HT1080 (cell line): ENCODE measurements around the gene RAB3C. TPM values are rescaled to one million over a fixed set of nuclear protein-coding genes. Genes with fewer than 3 reads are reported as not detected.
"Not testable (repeated sequence)": the region's sequence is repeated elsewhere in the genome, so short reads cannot be mapped to it uniquely, and the experiment has no call there.

Source experiments
- DNase-seq: peaks from one replicate; pipeline ENCODE4 v3.0.0-alpha.2; 2015; ENCODE audit warnings: low read depth
- polyA plus RNA-seq, 2 experiments: library from polyadenylated mRNA; depleted of rRNA; stranded (reverse); fragments of >200 nt; gene quantifications; 2 replicates each; pipeline ENCODE4 v1.2.3, GENCODE V29; 2015
- total RNA-seq: library from RNA; depleted of rRNA; stranded (reverse); fragments of >200 nt; shearing (Covaris generic); gene quantifications from 2 replicates; pipeline ENCODE4 v1.2.3, GENCODE V29; 2014; rRNA removed

RAB3C gene, protein sequence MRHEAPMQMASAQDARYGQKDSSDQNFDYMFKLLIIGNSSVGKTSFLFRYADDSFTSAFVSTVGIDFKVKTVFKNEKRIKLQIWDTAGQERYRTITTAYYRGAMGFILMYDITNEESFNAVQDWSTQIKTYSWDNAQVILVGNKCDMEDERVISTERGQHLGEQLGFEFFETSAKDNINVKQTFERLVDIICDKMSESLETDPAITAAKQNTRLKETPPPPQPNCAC
- not detected in 2 replicates for total RNA-seq
- not detected in 2 replicates for polyA plus RNA-seq (2015; cell fraction: cytosol; rRNA removed)
- polyA plus RNA-seq (2015; cell fraction: nucleus; rRNA removed), result not detected in 2 replicates

GRCh38 chr5:58582803-58583491 is at the start of gene RAB3C:
TSS of gene RAB3C (plus strand) at chr5:58583075. CDS start at chr5:58583209, 134 bp downstream.
- DNase-seq, result peak; percentile 90

GRCh38 chr5:58541935-58542334 is 40.9 kb upstream of the RAB3C start:
- DNase-seq, result not testable (repeated sequence)

- DNase-seq, result no peak
Measured at GRCh38 chr5:58542709-58543108, 40.2 kb upstream of the RAB3C start.

- DNase-seq, result peak; percentile 38
Measured at GRCh38 chr5:58543723-58544122, 39.2 kb upstream of the RAB3C start.

- DNase-seq, result no peak
Measured at GRCh38 chr5:58544195-58544594, 38.7 kb upstream of the RAB3C start.

GRCh38 chr5:58544926-58545325 is 37.9 kb upstream of the RAB3C start:
- DNase-seq, result no peak

DNA sequence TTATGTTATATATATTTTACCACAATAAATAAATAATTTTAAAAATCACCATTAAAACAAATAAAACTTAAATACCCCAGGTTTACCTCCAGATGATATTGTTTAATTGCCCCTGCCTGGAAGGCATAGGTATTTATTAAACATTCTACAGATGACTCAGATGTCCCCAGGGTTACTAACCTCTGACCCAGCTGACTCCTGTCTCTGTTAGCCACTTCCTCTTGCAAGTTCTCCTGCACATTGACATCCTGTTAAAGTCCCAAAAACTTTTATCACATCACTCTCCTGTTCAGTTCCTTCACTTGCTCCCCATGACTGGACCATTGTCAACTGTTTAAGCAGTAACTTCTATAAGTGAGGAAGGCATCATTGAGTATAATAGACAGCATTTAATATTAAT is 37.0 kb upstream of the RAB3C start:
- DNase-seq, result no peak

GRCh38 chr5:58548068-58548467 is 34.8 kb upstream of the RAB3C start:
- DNase-seq, result no peak

DNA sequence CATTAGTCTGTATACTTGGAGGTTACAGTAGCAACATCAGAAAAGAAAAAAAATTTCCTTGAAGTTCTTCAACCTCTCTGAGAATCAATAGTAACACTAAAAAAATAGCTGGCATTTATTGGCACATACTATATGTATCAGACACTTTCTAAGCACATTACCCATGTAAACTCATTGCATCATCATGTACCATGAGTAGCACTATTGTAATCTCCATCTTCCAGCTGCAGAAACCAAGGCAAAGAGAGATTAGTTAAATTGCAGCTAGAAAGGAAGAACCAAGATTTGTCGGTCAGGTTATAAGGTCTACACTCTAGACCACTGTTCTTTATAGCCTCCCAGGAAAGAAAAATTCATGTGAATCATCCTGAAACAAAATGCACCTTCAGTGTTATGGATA is 31.4 kb upstream of the RAB3C start:
- no peak for DNase-seq

DNA sequence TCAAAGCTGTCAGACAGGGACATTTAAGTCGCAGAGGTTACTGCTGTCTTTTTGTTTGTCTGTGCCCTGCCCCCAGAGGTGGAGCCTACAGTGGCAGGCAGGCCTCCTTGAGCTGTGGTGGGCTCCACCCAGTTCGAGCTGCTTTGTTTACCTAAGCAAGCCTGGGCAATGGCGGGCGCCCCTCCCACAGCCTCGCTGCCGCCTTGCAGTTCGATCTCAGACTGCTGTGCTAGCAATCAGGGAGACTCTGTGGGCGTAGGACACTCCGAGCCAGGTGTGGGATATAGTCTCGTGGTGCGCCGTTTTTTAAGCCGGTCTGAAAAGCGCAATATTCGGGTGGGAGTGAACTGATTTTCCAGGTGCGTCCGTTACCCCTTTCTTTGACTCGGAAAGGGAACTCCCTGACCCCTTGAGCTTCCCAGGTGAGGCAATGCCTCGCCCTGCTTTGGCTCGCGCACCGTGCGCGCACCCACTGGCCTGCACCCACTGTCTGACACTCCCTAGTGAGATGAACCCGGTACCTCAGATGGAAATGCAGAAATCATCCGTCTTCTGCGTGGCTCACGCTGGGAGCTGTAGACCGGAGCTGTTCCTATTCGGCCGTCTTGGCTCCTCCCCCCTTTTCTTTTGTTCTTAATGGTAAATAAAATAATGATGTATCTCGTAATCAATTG is 25.1 kb upstream of the RAB3C start:
- DNase-seq, result not testable (repeated sequence)

DNA sequence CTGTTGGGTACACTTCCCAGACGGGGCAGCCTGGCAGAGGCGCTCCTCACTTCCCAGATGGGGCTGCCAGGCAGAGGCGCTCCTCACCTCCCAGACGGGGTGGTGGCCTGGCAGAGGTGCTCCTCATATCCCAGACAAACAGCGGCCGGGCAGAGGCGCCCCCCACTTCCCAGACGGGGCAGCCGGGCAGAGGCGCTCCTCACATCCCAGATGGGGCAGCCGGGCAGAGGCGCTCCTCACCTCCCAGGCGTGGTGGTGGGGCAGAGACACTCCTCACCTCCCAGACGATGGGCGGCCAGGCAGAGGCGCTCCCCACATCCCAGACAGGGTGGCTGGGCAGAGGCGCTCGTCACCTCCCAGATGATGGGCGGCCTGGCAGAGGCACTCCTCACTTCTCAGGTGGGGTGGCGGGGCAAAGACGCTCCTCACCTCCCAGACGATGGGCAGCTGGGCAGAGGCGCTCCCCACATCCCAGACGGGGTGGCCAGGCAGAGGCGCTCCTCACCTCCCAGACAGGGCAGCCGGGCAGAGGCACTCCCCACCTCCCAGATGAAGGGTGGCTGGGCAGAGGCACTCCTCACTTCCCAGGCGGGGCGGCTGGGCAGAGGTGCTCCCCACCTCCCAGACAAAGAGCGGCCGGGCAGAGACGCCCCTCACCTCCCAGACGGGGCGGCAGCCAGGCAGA is 19.7 kb upstream of the RAB3C start:
- DNase-seq, result not testable (repeated sequence)

DNA sequence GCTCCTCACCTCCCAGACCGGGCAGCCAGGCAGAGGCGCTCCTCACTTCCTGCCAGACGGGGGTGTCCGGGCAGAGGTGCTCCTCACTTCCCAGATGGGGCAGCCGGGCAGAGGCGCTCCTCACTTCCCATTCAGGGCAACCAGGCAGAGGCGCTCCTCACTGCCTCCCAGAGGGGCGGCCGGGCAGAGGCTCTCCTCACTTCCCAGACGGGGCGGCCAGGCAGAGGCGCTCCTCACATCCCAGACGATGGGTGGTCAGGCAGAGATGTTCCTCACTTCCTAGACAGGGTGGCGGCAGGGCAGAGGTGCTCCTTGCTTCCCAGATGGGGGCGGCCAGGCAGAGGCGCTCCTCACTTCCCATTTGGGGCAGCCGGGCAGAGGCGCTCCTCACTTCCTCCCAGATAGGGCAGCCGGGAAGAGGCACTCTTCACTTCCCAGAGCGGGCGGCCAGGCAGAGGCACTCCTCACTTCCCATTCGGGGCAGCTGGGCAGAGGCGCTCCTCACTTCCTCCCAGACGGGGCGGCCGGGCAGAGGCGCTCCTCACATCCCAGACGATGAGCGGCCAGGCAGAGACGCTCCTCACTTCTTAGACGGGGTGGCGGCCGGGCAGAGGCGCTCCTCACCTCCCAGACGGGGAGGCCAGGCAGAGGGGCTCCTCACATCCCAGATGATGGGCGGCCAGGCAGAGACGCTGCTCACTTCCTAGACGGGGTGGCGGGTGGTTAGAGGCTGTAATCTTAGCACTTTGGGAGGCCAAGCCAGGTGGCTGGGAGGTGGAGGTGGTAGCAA is 18.6 kb upstream of the RAB3C start:
- DNase-seq, result not testable (repeated sequence)

DNA sequence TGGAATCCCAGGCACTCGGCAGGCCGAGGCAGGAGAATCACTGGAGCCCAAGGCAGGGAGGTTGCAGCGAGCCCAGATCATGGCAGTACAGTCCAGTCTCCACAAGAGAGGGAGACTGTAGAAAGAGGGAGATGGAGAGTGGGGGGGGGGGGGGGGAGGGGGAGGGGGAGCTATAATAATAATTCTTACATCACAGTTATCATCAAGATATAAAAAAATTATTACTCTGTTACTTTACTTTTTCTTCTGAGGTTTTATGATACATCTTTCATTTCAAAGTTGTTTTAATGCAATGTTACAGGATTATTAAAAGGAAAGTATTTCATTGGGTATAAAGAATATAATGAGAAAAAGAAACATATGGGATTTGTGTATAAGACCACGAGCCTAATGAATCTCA is 17.8 kb upstream of the RAB3C start:
- no peak for DNase-seq

DNA sequence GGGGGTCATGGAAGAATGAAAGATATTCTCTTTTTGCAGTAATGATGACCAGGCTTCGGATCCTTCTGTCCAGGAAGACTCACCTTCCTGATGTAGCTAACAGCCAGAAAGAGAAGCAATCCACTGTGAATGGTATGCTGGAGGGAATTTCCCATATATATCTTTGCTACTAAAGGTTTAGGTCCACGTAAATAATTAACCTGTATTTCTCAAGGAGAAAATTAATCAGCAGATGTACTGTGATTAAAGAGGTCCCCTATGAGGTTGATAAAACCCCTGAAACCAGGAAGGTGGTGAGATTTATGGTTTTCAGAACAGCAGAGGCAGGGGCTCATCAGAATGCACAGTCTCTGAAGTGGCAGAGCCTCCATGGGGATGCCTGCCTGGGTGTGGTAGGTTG is 11.4 kb upstream of the RAB3C start:
- DNase-seq, result no peak

GRCh38 chr5:58572973-58573372 is 9.9 kb upstream of the RAB3C start:
- DNase-seq, result not testable (repeated sequence)

DNA sequence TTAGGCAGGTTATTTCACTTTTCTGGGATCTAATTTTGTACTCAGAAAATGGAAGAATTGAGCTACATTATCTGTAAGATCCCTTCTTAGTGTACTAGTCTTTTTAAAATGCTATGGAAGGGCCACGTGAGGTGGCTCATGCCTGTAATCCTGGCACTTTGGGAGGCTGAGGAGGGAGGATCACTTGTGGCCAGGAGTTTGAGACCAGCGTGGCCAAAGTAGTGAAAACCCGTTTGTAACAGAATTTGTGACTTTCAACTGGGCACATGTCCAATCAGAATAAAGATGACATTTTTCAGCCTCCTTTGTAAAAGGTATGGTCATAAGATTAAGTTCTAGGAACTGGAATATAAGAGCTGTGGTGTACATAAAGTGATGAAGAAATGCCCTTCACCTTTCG is 3.1 kb upstream of the RAB3C start:
- DNase-seq, result no peak

GRCh38 chr5:58582019-58582802 is 664 bp upstream of the RAB3C start:
- no peak for DNase-seq

DNA sequence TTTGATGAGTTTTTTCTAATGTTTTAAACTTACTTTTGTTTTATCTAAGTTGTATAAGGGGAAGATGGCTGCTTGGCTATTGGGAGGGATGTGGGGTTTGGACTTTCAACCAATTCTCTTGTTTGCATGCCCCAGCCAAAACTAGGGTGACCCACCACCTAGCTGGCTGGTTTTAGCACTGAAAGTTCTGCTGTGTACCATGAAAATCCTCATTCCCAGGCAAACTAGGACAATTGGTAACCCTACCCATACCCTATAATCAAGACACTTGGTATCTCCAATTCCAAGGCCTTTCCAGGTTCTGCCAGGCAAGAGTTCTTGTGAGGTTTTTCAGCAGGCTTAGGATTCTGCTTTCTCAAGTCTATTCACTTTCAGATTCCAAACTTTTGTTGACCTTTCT is 13.1 kb downstream of the RAB3C start:
- DNase-seq, result no peak

DNA sequence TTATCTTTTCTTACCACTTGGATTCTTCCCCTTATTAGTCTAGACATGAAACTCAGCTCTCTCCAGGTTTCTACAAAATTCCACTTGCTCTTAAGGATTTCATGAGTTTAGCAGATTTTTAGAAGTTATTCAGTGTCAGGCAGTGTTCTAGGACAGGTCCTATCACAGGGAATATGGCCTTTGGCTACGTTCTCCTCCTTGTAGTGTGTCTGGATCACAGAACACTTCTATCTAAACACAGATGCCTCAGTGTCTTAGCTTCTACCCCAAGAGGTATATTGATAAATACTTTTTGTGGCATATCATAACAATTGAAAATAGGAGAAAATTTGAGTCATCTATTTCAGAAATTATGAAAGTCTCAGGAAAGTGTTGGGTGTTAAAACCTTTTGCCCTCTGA is 15.6 kb downstream of the RAB3C start:
- DNase-seq, result no peak

DNA sequence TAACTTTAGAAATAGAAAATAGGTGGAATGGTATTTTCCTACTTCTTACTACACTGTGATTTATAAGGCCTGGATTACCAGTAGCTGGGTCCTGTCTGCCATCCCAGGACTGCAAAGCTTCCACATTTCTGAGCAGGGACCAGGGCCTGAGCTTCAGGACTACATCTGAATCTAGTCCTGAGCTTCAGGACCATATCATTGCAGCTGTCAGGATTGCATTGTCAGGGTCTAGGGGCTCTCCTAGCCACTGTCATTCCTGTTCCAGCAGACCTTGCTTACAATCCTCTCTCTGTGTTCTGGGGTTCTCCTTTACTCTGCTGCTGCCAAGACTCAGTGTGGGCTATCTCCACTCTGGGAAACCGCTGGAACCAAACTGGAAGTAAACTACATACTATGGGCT is 16.3 kb downstream of the RAB3C start:
- no peak for DNase-seq
